B cell (primary cell): Measurements from ENCODE around the gene ACCS. TPM values are rescaled to one million over a fixed set of nuclear protein-coding genes. Genes with fewer than 3 reads are reported as not detected.

Experiments used
- ATAC-seq: fragments of 200-7000 bp; cut with Tn5 transposase; one replicate; pipeline ENCODE4 v1.10.0; 2021; ENCODE audit warnings: low read depth, mild to moderate bottlenecking, moderate number of reproducible peaks, moderate library complexity
- CTCF ChIA-PET: fragments of 350-600 bp; sonication (Branson Sonifier 250); formaldehyde crosslinking; loops from one replicate; lab custom pipeline; 2021; ENCODE audit warnings: antibody characterized with exemption, inconsistent platforms; lab: Charles Lee
- POLR2A ChIA-PET: fragments of 350-600 bp; sonication (Branson Sonifier 250); formaldehyde crosslinking; loops from one replicate; lab custom pipeline; 2021; ENCODE audit warnings: antibody characterized with exemption; lab: Charles Lee
- DNase-seq: peaks from one replicate; pipeline ENCODE4 v3.0.0; 2013
- H2AFZ ChIP-seq: 2 replicates; pipeline ENCODE4 v1.6.1; 2012; ENCODE audit warnings: mild to moderate bottlenecking, low read depth, low read length; ENCODE audit not compliant: insufficient read depth, poor library complexity, severe bottlenecking
- H3K27ac ChIP-seq, 2 donors: 1 replicate in 1 of 2; 2 replicates in 1 of 2; pipeline ENCODE4 v1.5.1; 2012 to 2013; ENCODE audit warnings: low read length in 2 of 2, mild to moderate bottlenecking in 2 of 2, moderate library complexity in 1 of 2
- H3K27me3 ChIP-seq, 4 experiments: fragments of 200-600 bp in 1 of 4; sonication (generic) in 1 of 4; replicated peaks in 1 of 4; 1 replicate in 2 of 4; 2 replicates in 2 of 4; pipeline versions ENCODE4 v1.6.1 to v1.7.0; 2013 to 2016; ENCODE audit warnings: low read length in 3 of 4, mild to moderate bottlenecking in 2 of 4, mixed read lengths in 1 of 4, moderate library complexity in 1 of 4; ENCODE audit not compliant: insufficient read depth in 4 of 4, control insufficient read depth in 3 of 4; ENCODE audit errors: control extremely low read depth in 1 of 4
- H3K36me3 ChIP-seq, 2 experiments: replicated peaks in 1 of 2; 1 replicate in 1 of 2; 2 replicates in 1 of 2; pipeline versions ENCODE4 v1.6.1 to v1.7.1; 2013; ENCODE audit warnings: low read length in 1 of 2; ENCODE audit not compliant: insufficient read depth in 2 of 2, control insufficient read depth in 1 of 2; ENCODE audit errors: control extremely low read depth in 1 of 2, extremely low read depth in 1 of 2
- H3K4me1 ChIP-seq, 2 donors: fragments of 200-600 bp in 1 of 2; sonication (generic) in 1 of 2; 1 replicate in 1 of 2; 2 replicates in 1 of 2; pipeline versions ENCODE4 v1.5.1 to v1.6.1; 2013 to 2017; ENCODE audit warnings: low read length in 2 of 2; ENCODE audit not compliant: control insufficient read depth in 2 of 2, insufficient read depth in 2 of 2
- H3K4me2 ChIP-seq: replicated peaks from 2 replicates; pipeline ENCODE3; 2012; ENCODE audit warnings: mild to moderate bottlenecking, low read depth, low read length; ENCODE audit not compliant: poor library complexity, severe bottlenecking
- H3K4me3 ChIP-seq, 5 experiments: fragments of 200-600 bp in 1 of 5; sonication (generic) in 1 of 5; 1 replicate in 3 of 5; 2 replicates in 2 of 5; pipeline versions ENCODE4 v1.5.1 to v1.7.0; 2011 to 2016; ENCODE audit warnings: low read length in 4 of 5, mild to moderate bottlenecking in 4 of 5, low read depth in 2 of 5, control low read depth in 1 of 5, moderate library complexity in 1 of 5; ENCODE audit not compliant: insufficient read depth in 1 of 5; ENCODE audit errors: control extremely low read depth in 1 of 5, extremely low read depth in 1 of 5
- H3K79me2 ChIP-seq: fragments of 200-600 bp; sonication (generic); one replicate; pipeline ENCODE4 v1.6.0; 2016; ENCODE audit warnings: low read length; ENCODE audit not compliant: control insufficient read depth, insufficient read depth
- H3K9ac ChIP-seq: fragments of 200-600 bp; sonication (generic); 2 replicates; pipeline ENCODE4 v1.6.1; 2017; ENCODE audit warnings: mild to moderate bottlenecking, low read length, moderate library complexity
- H3K9me3 ChIP-seq, 3 donors: one replicate each; pipeline versions ENCODE4 v1.6.1 to v1.7.1; 2013; ENCODE audit warnings: low read length in 2 of 3; ENCODE audit not compliant: control insufficient read depth in 2 of 3, insufficient read depth in 1 of 3; ENCODE audit errors: control extremely low read depth in 1 of 3
- H4K20me1 ChIP-seq: 2 replicates; pipeline ENCODE4 v1.6.0; 2012; ENCODE audit warnings: mild to moderate bottlenecking, low read length; ENCODE audit not compliant: insufficient read depth, control insufficient read depth, poor library complexity, severe bottlenecking
- H3K27ac Mint-ChIP-seq: one replicate; pipeline ENCODE4 v1.8.0; 2021; ENCODE audit warnings: mixed read lengths
- H3K27me3 Mint-ChIP-seq: one replicate; pipeline ENCODE4 v1.8.0; 2021; ENCODE audit warnings: mixed read lengths
- H3K4me1 Mint-ChIP-seq: one replicate; pipeline ENCODE4 v1.8.0; 2021; ENCODE audit warnings: mixed read lengths
- H3K4me3 Mint-ChIP-seq: one replicate; pipeline ENCODE4 v1.8.0; 2021; ENCODE audit warnings: mixed read lengths
- H3K9me3 Mint-ChIP-seq: one replicate; pipeline ENCODE4 v1.8.0; 2022; ENCODE audit warnings: mixed read lengths; ENCODE audit not compliant: insufficient read depth
- CTCF ChIP-seq: fragments of 200-600 bp; IDR thresholded peaks from one replicate; pipeline ENCODE4 v1.8.0; 2022; ENCODE audit warnings: antibody characterized with exemption, mild to moderate bottlenecking
- EZH2 ChIP-seq: IDR thresholded peaks from 2 replicates; pipeline ENCODE4 v1.6.1; 2012; ENCODE audit warnings: borderline replicate concordance, low read depth, mild to moderate bottlenecking, moderate library complexity, low read length; ENCODE audit not compliant: insufficient read depth, poor library complexity, severe bottlenecking
- WGBS: methylation state at CpG from one replicate; pipeline ENCODE4 v1.1.5; 2013; ENCODE audit warnings: missing lambda C conversion rate; ENCODE audit not compliant: insufficient coverage; 5-methylcytosine and 5-hydroxymethylcytosine counted together
- intact Hi-C: fragments of 100-400 bp; cut with micrococcal nuclease; formaldehyde crosslinking; loops from one replicate; pipeline ENCODE4 v1.10.0; 2022
- polyA plus RNA-seq: library from polyadenylated mRNA; depleted of rRNA; stranded (reverse); fragments of >200 nt; gene quantifications from 2 replicates; pipeline ENCODE4 v1.2.3, GENCODE V29; 2012
- total RNA-seq, 2 donors: library from RNA; stranded (reverse); fragments of 120-200 nt in 1 of 2; gene quantifications; 1 replicate in 1 of 2; 2 replicates in 1 of 2; pipeline versions ENCODE4 v1.2.3 to v1.2.4, GENCODE V29; 2013 to 2022

Gene ACCS
- total and polyA plus RNA-seq, 2 donors (not counting 1 experiment from before 2014, with no cell fraction given): 59.5 to 63.2 TPM

GRCh38 chr11:44085330-44085729 lies 19.3 kb downstream of the ACCS start:
- Histone ChIP-seq H3K36me3 (no peaks in the 10 kb centered on the region), H3K9ac (no peak overlapping the region), H4K20me1 (no peaks in the 10 kb centered on the region), H3K4me2 (no peak overlapping the region), H3K27me3 (no peaks in the 10 kb centered on the region), H3K9me3 (no peaks in the 10 kb centered on the region), H2AFZ (no peak overlapping the region), H3K27ac (no peak overlapping the region), H3K4me3 (no peak overlapping the region), H3K4me1 (no peaks in the 10 kb centered on the region), H3K79me2 (no peaks in the 10 kb centered on the region)
- no peak for ATAC-seq
- no peak overlapping the region for H3K27ac Mint-ChIP-seq
- H3K4me3 Mint-ChIP-seq: no peak overlapping the region
- intact Hi-C loops: no loop called here
- no peak for TF ChIP-seq EZH2
- no peak for TF ChIP-seq CTCF
- WGBS: no CpG with 5 or more reads among the region's 1 CpG
- no peaks in the 10 kb centered on the region for H3K4me1 Mint-ChIP-seq
- peaks cover 5% of the 10 kb centered on the region for H3K9me3 Mint-ChIP-seq
- POLR2A ChIA-PET: no interaction called here
- no peaks in the 10 kb centered on the region for H3K27me3 Mint-ChIP-seq
- DNase-seq: no peak
- CTCF ChIA-PET: interaction anchor here (1.4 to 3.7 kb wide), 2 partner anchors 10 to 12 kb away, joined by 6 to 18 read pairs; partner anchors contain the start of gene EXT2

DNA sequence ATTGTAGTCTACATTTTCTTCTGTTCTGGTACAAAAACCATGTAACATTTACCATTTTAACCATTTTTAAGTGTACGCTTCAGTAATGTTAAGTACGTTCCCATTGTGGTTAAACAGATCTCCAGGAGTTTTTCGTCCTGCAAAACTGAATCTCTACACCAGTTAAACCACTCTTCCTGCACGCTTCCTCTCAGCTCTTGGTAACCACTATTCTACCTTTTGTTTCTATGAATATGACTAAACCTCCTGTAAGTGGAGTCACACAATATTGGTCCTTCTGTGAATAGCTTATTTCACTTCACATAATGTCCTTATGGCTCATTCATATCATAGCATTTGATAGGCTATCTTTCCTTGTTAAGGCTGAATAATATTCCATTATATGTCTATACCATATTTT lies 22.3 kb downstream of the ACCS start:
- no peaks in the 10 kb centered on the region for H3K27me3 Mint-ChIP-seq
- H3K4me2 ChIP-seq: no peak overlapping the region
- intact Hi-C loops: no loop called here
- no peaks in the 10 kb centered on the region for H3K4me1 Mint-ChIP-seq
- ChIA-PET POLR2A (no interaction called here), CTCF (no interaction called here)
- no peak overlapping the region for H3K27ac Mint-ChIP-seq
- H3K4me3 ChIP-seq: no peak overlapping the region
- H3K27me3 ChIP-seq: no peaks in the 10 kb centered on the region
- H3K4me1 ChIP-seq: no peaks in the 10 kb centered on the region
- no peaks in the 10 kb centered on the region for H4K20me1 ChIP-seq
- H3K79me2 ChIP-seq: no peaks in the 10 kb centered on the region
- no peak for TF ChIP-seq CTCF
- no peak for TF ChIP-seq EZH2
- ATAC-seq (no peak), DNase-seq (no peak)
- no peak overlapping the region for H3K27ac ChIP-seq
- no peak overlapping the region for H3K9ac ChIP-seq
- 90% methylated on average over 2 of the region's 4 CpGs for whole genome bisulfite sequencing
- H3K9me3 Mint-ChIP-seq: peaks cover 5% of the 10 kb centered on the region
- no peaks in the 10 kb centered on the region for H3K9me3 ChIP-seq
- no peaks in the 10 kb centered on the region for H3K36me3 ChIP-seq
- no peak overlapping the region for H3K4me3 Mint-ChIP-seq
- H2AFZ ChIP-seq: no peak overlapping the region
